SK-N-SH (cell line): Measurements from ENCODE around the gene GPC5.

ENCODE experiments used
- ELF1 ChIP-seq: IDR thresholded peaks from 2 replicates; pipeline ENCODE4 v1.4.0; 2012
- POLR2AphosphoS5 ChIP-seq: IDR thresholded peaks from 2 replicates; pipeline ENCODE4 v1.6.1; 2012; ENCODE audit warnings: low read depth, low read length
- TF ChIP-seq, protein P1 (sequence below): fragments of 200-600 bp; sonication (generic); IDR thresholded peaks from 2 replicates; pipeline ENCODE4 v1.6.1; 2017; ENCODE audit warnings: antibody characterized with exemption, mild to moderate bottlenecking, moderate library complexity

DNA sequence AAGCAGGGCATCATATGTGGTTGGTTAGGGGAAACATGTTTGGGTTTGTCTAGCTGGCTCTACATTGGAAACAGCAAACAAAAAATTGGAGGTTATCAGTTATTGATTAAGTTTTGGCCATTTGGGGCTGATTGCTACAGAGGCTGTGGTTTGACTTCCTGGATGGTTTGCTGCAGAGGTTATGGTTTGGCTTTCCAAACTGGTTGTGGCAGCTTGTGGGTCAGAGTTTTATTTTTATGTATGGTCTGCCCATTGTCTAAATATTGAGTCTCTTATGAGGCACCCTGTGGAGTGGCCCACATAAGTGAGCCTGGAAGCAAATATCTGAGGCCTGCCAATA, 261.6 kb downstream of the GPC5 start:
- TF ChIP-seq, protein P1, sequence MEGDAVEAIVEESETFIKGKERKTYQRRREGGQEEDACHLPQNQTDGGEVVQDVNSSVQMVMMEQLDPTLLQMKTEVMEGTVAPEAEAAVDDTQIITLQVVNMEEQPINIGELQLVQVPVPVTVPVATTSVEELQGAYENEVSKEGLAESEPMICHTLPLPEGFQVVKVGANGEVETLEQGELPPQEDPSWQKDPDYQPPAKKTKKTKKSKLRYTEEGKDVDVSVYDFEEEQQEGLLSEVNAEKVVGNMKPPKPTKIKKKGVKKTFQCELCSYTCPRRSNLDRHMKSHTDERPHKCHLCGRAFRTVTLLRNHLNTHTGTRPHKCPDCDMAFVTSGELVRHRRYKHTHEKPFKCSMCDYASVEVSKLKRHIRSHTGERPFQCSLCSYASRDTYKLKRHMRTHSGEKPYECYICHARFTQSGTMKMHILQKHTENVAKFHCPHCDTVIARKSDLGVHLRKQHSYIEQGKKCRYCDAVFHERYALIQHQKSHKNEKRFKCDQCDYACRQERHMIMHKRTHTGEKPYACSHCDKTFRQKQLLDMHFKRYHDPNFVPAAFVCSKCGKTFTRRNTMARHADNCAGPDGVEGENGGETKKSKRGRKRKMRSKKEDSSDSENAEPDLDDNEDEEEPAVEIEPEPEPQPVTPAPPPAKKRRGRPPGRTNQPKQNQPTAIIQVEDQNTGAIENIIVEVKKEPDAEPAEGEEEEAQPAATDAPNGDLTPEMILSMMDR: no peak
- no peak for TF ChIP-seq ELF1
- no peak for TF ChIP-seq POLR2AphosphoS5
